HG03442 (cell line): ENCODE data around the gene PKP3.

ENCODE experiments used
- ATAC-seq: cut with Tn5 transposase; IDR thresholded peaks from one replicate; pipeline ENCODE4 v1.9.1; 2021; ENCODE audit warnings: mild to moderate bottlenecking, moderate library complexity; ENCODE audit not compliant: unreplicated experiment

The PKP3 gene

DNA sequence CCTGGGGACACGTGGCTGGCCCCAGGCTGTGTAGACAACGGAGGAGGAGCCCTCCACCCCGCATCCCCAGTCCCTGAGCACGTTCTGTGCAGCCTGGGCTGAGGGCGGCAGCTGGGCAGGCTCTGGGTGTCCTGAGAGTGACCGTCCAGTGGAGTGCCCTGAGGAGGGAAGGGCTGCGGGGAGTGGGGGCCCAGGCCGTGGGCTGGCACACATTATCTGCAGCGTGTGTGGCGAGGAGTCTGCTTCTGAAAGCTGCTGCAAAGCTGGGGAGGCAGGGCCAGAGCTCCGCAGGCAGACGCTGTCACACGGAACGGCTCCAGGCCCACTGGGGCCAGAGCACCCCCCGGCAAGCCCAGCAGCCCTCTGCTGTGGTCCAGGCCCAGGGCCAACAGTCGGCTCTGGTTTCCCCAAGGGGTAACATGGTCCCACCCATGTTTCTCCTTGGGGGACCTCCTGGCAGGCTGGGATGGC lies 48.6 kb downstream of the PKP3 start:
- no peak for ATAC-seq

DNA sequence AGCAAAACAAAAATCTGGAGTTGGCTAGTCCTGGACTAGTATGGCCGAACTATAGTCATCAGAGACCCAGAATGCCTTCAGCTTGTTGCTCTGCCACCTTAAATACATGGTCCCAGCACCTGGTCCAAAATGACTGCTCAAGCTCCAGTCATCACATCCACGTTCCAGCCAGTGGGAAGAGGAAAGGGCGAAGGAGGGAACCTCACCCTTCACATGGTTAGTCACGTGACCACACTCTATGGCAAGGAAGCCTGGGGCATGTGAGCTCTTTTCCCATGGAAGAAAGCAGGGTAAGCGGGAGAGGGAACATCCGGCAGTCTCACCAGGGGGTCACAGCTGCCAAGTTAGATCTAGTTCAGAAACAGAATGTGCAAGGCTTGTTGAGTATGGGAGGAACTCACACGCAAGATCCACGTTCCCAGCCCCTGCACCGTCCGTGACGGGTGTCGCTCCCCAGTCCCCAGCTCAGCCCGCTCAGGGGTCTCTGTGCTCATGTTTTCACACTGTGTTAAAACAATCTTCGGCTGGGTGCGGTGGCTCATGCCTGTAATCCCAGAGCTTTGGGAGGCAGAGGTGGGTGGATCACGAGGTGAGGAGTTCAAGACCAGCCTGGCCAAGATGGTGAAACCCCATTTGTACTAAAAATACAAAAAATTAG lies 49.7 kb downstream of the PKP3 start:
- no peak for ATAC-seq

DNA sequence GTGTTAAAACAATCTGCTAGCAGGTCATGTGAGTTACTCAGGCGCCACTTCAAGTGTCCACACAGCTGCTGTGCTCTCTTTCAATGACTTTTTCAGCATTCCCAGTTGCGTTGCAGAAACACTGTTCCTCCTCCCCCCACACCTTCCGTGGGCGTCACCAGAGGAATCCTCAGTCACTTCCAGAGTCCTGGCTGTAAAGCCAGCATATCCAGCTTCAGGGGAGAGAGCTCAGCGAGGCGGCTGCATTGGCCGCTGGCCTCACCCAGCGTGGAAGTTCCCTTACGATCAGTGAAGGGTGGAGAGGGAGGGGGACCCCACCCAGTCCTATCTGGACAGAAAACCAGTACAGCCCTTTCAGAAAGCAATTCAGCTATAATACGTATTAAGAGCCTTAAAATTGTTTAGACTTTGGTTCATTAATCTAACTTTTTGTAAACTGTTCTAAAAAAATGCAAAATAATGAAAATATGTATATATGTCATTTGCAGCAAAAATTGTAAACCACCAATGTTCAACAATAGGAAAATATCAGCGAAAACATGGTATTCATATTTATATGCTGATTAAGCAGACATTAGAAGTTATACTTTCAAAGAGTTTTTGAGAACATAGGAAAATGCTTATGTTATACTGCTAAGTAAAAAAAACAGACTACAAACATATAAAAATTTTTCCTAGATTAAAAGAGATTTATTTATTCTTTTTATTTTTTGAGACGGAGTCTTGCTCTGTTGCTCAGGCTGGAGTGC lies 50.6 kb downstream of the PKP3 start:
- no peak for ATAC-seq

DNA sequence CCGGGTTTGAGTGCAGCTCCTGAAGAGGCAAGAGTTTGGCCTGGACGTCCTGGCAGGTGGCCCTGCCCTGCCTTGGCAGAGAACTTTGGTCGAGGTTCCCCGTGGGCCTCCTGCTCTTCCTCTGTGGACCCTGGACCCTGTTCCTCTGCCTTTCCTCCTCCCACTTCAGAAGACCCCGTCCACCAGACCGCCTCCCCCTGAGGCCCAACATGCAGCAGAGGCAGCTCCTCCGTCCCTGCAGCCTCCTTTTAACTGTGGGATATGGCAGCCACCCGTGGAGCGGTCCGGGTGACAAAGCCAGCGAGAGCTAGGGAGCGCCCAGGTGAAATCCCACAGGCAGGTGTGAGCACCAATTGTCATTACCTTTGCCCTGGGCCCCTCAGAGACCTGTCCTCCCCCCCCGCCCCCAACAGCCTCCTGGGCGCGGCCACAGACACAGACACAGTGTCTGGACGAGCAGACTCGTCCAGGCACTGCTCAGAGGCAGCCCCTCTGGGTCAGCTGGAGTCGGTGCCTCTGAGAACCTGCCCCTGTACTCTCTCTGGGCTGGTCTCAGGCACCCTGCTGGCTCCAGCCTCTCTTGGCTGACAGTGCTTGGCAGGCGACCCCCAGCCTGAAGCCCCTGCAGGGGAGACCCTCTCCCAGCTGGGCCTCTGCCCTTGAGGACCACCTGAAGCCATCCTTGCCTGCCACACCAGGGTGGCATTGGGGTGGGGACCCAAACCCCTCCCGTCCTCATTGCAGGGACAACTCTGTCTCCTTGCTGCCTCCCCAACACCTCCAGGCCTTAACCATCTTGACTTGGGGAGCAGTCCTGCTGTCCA lies 52.0 kb downstream of the PKP3 start:
- ATAC-seq = no peak

DNA sequence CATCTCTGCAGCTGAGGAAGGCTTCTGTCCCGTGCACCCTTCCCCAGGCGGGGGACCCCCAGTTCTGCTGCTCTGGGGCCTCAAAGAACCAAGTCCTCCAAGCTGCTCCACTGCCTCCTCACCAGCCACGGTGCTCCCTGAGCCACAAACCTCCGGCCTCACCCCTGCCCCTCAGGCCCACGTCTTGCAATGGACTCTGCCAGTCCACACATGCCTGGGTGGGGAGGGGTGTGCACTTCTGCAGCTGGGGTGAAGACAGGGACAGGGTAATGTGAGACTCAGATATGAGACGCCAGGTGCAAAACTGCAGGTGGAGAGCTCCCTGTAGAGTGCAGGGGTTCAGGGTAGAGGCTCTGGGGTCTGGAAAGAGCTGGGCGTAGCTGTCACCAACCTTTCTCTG lies 52.9 kb downstream of the PKP3 start:
- ATAC-seq = no peak

DNA sequence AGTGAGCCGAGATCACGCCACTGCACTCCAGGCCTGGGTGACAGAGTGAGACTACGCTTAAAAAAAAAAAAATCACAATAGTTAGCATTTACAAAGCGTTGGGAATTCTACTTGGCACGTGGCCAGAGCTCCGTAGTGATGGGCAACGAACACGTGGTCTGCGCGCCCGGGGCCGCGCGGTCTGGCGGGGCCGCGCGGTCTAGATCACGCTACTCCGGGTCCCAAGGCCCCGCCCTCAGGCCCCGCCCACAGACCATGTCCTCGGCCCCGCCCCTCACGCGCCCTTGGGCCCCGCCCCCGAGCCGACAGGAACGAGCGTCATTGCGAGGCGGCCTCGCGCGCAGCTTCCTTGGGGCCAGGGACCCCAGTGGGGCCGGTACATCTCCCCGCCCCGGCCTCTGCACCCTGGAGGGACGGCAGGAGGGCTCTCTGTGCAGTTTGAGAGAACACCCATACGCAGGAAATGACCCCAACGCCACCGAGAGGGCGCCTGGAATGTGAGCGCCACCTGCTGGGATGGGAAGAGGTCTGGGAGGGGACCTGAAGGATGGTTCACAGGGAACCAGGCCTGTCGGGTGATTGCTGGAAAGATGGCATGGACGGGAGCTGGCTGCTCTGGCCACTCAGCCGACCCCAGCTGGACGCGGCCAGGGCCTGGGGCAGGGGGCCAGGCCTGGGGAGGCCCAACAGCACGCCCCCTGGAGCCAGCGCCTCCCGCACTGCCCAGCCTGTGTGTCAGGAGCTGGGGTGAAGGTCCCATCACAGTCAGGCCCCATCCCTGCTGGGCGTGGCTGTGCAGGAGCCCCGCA lies 54.1 kb downstream of the PKP3 start:
- peak; percentile 42 for ATAC-seq

DNA sequence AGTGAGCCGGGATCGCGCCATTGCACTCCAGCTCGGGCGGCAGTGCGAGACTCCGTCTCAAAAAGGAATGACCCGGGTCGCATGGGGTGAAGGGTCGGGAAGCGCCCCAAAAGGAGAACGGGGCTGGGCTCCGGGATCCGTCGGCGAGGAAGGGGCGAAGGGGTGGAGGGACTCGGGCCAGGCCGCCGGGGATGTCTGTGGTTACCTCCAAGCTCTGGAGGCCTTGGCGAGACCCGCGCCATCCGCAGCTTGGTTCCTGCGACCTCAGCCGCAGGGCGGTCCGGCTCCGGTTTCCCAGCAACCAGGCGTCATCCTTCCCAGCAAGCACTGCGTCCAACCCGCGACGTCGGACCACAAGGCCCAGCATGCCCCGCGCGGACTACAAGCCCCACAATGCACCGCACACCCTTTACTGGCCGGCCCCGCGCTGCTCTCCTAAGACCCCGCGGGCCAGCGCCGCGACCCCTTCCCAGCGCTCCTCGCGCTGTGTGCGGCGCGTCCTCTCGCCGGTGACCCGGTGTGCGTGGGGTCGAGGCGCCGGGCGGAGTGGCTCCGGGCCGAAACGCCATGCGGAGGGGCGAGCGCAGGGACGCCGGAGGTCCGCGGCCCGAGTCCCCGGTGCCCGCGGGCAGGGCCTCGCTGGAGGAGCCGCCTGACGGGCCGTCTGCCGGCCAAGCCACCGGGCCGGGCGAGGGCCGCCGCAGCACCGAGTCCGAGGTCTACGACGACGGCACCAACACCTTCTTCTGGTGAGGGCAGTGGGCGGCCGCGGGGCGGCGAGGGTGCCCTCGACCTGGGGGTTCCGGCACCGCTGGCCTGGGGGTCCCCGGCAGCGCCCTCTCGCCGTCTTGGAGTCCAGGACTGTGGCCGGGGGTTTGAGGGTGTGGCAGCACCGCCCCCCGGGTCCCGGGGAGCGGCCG lies 56.1 kb downstream of the PKP3 start, which contains the start of gene PTDSS2:
Gene PTDSS2 (plus strand): TSS at position 391 of the 920 bp plus-strand sequence. CDS start 177 bp downstream, at position 568.
- peak; percentile 71 for ATAC-seq

DNA sequence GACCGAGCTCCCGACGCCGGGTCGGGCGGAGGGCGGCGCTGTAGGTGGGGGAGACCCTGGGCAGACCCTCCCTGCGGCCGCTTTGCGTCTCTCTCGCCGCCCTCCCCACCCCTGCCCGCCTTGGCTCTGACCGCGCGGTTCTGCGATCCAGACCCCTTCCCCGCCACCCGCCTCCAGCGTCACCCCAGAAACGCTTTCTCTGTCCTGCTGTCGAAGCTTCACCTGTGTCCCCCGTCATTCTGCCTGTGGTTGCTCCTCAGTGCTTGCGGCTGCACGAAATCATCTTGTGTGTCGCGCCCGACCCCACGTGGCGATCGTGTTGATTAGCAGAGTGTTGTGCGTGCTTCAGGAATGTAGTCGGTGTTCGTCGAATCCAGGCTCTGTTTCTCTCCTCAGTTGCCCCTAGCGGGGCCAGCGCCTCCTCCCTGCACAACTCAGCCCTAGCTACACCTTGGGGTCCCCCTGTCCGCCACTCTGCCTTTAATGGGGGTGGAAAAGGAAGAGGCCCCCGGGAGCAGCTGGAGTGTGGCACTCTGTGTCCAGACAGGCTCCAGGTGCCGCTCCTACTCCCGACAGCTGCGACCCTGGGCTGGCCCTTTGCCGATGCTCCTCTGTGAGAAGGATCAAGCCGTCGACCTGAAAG lies 56.9 kb downstream of the PKP3 start:
- ATAC-seq = peak; percentile 7

DNA sequence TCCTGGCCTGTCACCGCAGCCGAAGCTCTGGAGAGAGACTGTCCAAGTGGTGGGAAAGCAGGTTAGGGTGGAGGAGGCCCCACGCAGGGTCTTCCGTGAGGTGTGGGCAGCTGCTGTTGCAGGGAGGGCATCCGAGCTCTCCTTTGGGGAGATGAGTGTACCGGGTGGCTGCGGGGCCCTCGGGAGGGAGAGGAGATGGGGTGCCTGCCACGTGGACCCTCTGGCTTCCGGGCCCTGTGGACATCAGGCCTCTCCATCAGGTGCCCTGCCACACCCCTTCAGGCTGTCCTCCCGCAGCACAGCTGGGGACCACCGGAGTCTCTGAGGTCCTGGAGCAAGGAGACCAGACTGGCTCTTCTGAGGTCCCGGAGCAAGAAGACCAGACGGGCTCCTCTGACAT lies 57.7 kb downstream of the PKP3 start:
- no peak for ATAC-seq

DNA sequence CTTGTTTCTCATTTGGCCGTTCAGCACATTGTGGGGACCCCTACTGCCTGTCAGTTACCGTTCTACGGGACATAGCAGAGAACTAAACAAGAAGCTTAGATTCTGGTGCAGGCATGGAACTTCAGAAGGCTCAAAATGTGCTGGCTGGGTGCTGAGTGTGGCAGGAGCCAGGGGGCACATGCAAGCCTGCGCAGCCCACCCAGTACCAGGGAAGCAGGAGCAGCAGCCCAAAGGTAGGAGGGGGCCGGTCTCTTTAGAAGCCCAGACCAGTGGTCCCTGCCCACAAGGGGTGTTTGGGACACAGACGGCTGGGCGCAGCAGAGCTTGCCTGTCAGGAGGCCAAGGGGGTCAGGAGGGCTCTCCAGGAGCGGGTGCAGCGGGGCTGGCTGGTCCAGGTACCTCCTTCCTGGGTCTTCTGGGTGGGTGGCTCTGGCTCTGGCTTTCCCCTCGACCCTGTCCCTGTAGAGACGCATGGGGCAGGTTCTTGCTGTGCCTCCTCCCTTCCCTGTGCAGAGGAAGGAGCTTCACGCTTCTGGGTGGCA lies 58.3 kb downstream of the PKP3 start:
- ATAC-seq = no peak

DNA sequence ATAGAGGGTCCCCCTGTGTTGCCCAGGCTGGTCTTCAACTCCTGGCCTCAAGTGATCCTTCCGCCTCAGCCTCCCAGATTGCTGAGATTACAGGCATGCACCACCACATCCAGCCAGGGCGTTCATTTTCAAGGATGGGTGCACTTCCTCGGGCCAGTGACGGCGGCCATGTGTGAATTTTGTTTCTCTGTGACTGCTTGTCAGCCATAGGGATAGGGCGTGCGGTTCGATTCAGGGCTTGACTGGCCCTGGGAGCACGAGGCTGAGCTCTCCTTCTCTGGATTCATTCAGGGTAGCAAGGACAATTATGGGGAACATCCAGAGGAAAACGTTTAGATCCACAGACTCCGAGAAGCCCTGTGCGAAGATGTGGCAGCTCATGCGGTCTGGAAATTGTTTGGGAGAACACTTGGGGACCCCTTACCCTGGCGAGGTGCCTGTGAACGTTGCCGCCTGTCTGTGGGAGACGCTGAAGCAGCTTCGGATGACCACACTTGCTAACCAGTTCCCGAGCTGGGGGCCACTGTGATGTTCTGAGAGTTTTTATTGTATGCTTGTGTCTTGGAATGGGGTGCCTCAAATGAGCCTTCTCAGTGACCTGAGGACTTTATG lies 59.0 kb downstream of the PKP3 start:
- no peak for ATAC-seq

DNA sequence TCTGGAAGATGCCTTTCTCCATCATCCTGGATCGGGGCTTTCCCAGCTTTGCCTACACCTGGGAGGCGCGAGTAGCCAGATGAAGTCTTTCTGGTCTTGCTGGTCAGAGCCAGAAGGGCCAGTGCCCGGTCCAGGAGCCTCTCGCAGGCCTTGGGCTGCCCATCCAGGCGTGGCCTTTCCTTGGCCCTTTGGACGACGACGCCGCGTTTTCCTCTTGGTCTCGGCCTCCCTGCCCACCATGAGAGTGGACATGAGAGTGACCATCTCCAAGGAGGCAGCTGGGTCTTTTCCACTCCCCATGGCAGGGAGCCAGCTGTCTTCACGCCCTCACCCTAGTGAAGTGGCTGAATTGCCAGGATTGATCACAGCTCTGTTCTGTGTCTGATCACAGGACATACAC lies 59.6 kb downstream of the PKP3 start:
- no peak for ATAC-seq

DNA sequence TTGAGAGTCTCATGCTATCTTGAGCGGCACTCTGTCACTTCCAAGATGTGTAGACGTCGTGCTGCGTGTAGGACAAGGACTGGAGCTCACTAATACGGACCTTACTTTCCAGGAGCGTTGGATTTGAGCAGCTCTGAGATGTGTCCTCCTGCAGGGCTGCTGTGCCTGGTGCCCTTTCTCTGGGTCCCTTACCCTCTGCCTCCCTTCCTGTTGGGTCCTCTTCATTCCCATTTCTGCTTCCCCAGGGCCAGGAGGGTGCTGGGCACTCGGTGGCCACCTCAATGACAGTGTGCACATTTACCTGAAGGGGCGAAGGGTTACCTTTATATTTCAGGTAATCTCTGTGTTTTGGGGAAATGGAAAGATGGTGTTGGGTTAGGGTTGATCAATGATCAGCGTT lies 60.0 kb downstream of the PKP3 start:
- no peak for ATAC-seq
